ENCODE data around the gene PLPP2.
"Not testable (repeated sequence)": the region's sequence is repeated elsewhere in the genome, so short reads cannot be mapped to it uniquely, and the experiment has no call there.

The PLPP2 gene

GRCh38 chr19:271856-272255 lies 19.3 kb downstream of the PLPP2 start:
- no peak for DNase-seq (ENCODE audit: low read depth)

GRCh38 chr19:270766-271318 lies 20.4 kb downstream of the PLPP2 start:
- not testable (repeated sequence) for DNase-seq (ENCODE audit: low read depth)

- DNase-seq (ENCODE audit: low read depth): no peak
Observed at GRCh38 chr19:269241-269640, 22.0 kb downstream of the PLPP2 start.

GRCh38 chr19:262125-262524 lies 29.1 kb downstream of the PLPP2 start:
- no peak for DNase-seq (ENCODE audit: low read depth)

GRCh38 chr19:256804-257203 lies 34.4 kb downstream of the PLPP2 start:
- not testable (repeated sequence) for DNase-seq (ENCODE audit: low read depth)

- not testable (repeated sequence) for DNase-seq (ENCODE audit: low read depth)
Observed at GRCh38 chr19:252421-253186, 38.6 kb downstream of the PLPP2 start.

- DNase-seq (ENCODE audit: low read depth): no peak
Observed at GRCh38 chr19:246551-246950, 44.7 kb downstream of the PLPP2 start.

- DNase-seq (ENCODE audit: low read depth): not testable (repeated sequence)
Observed at GRCh38 chr19:245900-246299, 45.3 kb downstream of the PLPP2 start.

- no peak for DNase-seq (ENCODE audit: low read depth)
Observed at GRCh38 chr19:245457-245856, 45.7 kb downstream of the PLPP2 start.
